H1 (cell line): ENCODE measurements around the gene SBF1. TPM values are rescaled to one million over a fixed set of nuclear protein-coding genes. Genes with fewer than 3 reads are reported as not detected.
A peak's percentile ranks its signal among the peaks of the same experiment; 100 is the strongest.

Source experiments
- CTCF ChIA-PET: fragments of 300-600 bp; sonication (Branson Sonifier 250); formaldehyde crosslinking; loops from one replicate; lab custom pipeline; 2021; ENCODE audit not compliant: partially characterized antibody; lab: Charles Lee
- POLR2A ChIA-PET: fragments of 300-600 bp; sonication (Branson Sonifier 250); formaldehyde crosslinking; loops from one replicate; lab custom pipeline; 2021; ENCODE audit warnings: inconsistent platforms; ENCODE audit not compliant: partially characterized antibody; lab: Charles Lee
- DNase-seq, 2 experiments: peaks; one replicate each; pipeline versions ENCODE4 v3.0.0 to v3.0.0-alpha.2; 2010 to 2022; ENCODE audit warnings: low spot score in 2 of 2, low read depth in 1 of 2, mixed read lengths in 1 of 2
- FAIRE-seq: peaks from 2 replicates; lab custom pipeline; 2011; peaks lifted over from hg19 to GRCh38; lab: Jason Lieb, UNC
- H2AFZ ChIP-seq: 2 replicates; pipeline ENCODE4 v1.8.1; 2012; ENCODE audit warnings: low read length, inconsistent platforms
- H2AK5ac ChIP-seq: 2 replicates; pipeline ENCODE4 v1.6.1; 2013; ENCODE audit warnings: low read depth, low read length
- H2BK120ac ChIP-seq: replicated peaks from 2 replicates; pipeline ENCODE3; 2013; ENCODE audit warnings: low read depth, low read length, inconsistent platforms
- H2BK12ac ChIP-seq: 2 replicates; pipeline ENCODE4 v1.6.1; 2013; ENCODE audit warnings: low read depth, low read length
- H2BK15ac ChIP-seq: 2 replicates; pipeline ENCODE4 v1.6.1; 2013; ENCODE audit warnings: low read length
- H2BK20ac ChIP-seq: 2 replicates; pipeline ENCODE4 v1.6.1; 2013; ENCODE audit warnings: low read length
- H2BK5ac ChIP-seq: 2 replicates; pipeline ENCODE4 v1.6.1; 2013; ENCODE audit warnings: low read depth, low read length
- H3K14ac ChIP-seq: 2 replicates; pipeline ENCODE4 v1.6.1; 2013; ENCODE audit warnings: inconsistent platforms; ENCODE audit not compliant: insufficient read length
- H3K18ac ChIP-seq: 2 replicates; pipeline ENCODE4 v1.6.1; 2013; ENCODE audit warnings: low read length; ENCODE audit errors: extremely low read depth
- H3K23ac ChIP-seq: 2 replicates; pipeline ENCODE4 v1.6.1; 2013; ENCODE audit warnings: inconsistent platforms; ENCODE audit not compliant: insufficient read length
- H3K23me2 ChIP-seq: 2 replicates; pipeline ENCODE4 v1.6.1; 2013; ENCODE audit warnings: low read depth, low read length
- H3K27ac ChIP-seq: 2 replicates; pipeline ENCODE4 v1.6.1; 2011; ENCODE audit warnings: low read depth, low read length, inconsistent platforms
- H3K27me3 ChIP-seq, 4 experiments: replicated peaks in 1 of 4; 1 replicate in 1 of 4; 2 replicates in 3 of 4; pipeline versions ENCODE4 v1.6.1 to v1.8.1; 2011 to 2013; ENCODE audit warnings: low read length in 3 of 4, mild to moderate bottlenecking in 3 of 4, inconsistent platforms in 2 of 4, mixed read lengths in 2 of 4, moderate library complexity in 1 of 4; ENCODE audit not compliant: control insufficient read depth in 3 of 4, insufficient read depth in 3 of 4; ENCODE audit errors: extremely low read depth in 1 of 4
- H3K36me3 ChIP-seq, 4 experiments: 2 replicates each; pipeline versions ENCODE4 v1.6.1 to v1.8.1; 2011 to 2013; ENCODE audit warnings: mild to moderate bottlenecking in 4 of 4, low read length in 3 of 4, moderate library complexity in 2 of 4, control low read depth in 1 of 4, inconsistent platforms in 1 of 4; ENCODE audit not compliant: insufficient read depth in 4 of 4, control insufficient read depth in 2 of 4
- H3K4ac ChIP-seq: replicated peaks from 2 replicates; pipeline ENCODE3; 2013; ENCODE audit warnings: low read length, low read depth, mixed read lengths, inconsistent platforms; ENCODE audit not compliant: insufficient read length
- H3K4me1 ChIP-seq, 4 experiments: replicated peaks in 1 of 4; 1 replicate in 1 of 4; 2 replicates in 3 of 4; pipeline versions ENCODE4 v1.6.1 to v1.8.1; 2011 to 2013; ENCODE audit warnings: low read length in 3 of 4, inconsistent platforms in 2 of 4, mixed read lengths in 1 of 4; ENCODE audit not compliant: insufficient read depth in 4 of 4, control insufficient read depth in 3 of 4
- H3K4me2 ChIP-seq, 2 experiments: 2 replicates each; pipeline versions ENCODE4 v1.6.1 to v1.8.1; 2011 to 2013; ENCODE audit warnings: low read depth in 2 of 2, low read length in 2 of 2, control low read depth in 1 of 2, inconsistent platforms in 1 of 2, mild to moderate bottlenecking in 1 of 2; ENCODE audit not compliant: insufficient read depth in 1 of 2
- H3K4me3 ChIP-seq, 4 experiments: fragments of 200-600, 300-600 bp in 1 of 4; sonication (generic), shearing (Covaris generic), sonication (Bioruptor Twin) in 1 of 4; 2 replicates each; pipeline versions ENCODE4 v1.5.1 to v1.8.1; 2011 to 2016; ENCODE audit warnings: low read length in 4 of 4, low read depth in 3 of 4, control low read depth in 2 of 4, inconsistent platforms in 2 of 4, mild to moderate bottlenecking in 2 of 4, mixed read lengths in 1 of 4, moderate library complexity in 1 of 4; ENCODE audit not compliant: insufficient read depth in 2 of 4; ENCODE audit errors: extremely low read depth in 1 of 4
- H3K56ac ChIP-seq: replicated peaks from 2 replicates; pipeline ENCODE3; 2013; ENCODE audit warnings: low read depth, mild to moderate bottlenecking, mixed read lengths, low read length, inconsistent platforms; ENCODE audit not compliant: insufficient read length
- H3K79me1 ChIP-seq: 2 replicates; pipeline ENCODE4 v1.6.1; 2013; ENCODE audit warnings: low read depth, low read length, control low read depth
- H3K79me2 ChIP-seq, 2 experiments: 2 replicates each; pipeline versions ENCODE4 v1.6.1 to v1.8.1; 2012 to 2013; ENCODE audit warnings: low read length in 2 of 2, mild to moderate bottlenecking in 2 of 2, inconsistent platforms in 1 of 2; ENCODE audit not compliant: insufficient read depth in 2 of 2, control insufficient read depth in 1 of 2
- H3K9ac ChIP-seq, 4 experiments: replicated peaks in 1 of 4; 1 replicate in 1 of 4; 2 replicates in 3 of 4; pipeline versions ENCODE4 v1.6.1 to v1.8.1; 2011 to 2013; ENCODE audit warnings: low read depth in 3 of 4, low read length in 3 of 4, control low read depth in 2 of 4, mild to moderate bottlenecking in 2 of 4, moderate library complexity in 2 of 4, inconsistent platforms in 1 of 4; ENCODE audit errors: extremely low read depth in 1 of 4
- H3K9me3 ChIP-seq, 2 experiments: 2 replicates each; pipeline versions ENCODE4 v1.6.1 to v1.8.1; 2012 to 2013; ENCODE audit warnings: mild to moderate bottlenecking in 2 of 2, moderate library complexity in 2 of 2, control low read depth in 1 of 2, inconsistent platforms in 1 of 2, low read depth in 1 of 2, low read length in 1 of 2, mixed read lengths in 1 of 2; ENCODE audit not compliant: insufficient read depth in 2 of 2
- H4K20me1 ChIP-seq, 2 experiments: replicated peaks in 1 of 2; 2 replicates each; pipeline versions ENCODE3 to v1.8.1; 2011 to 2013; ENCODE audit warnings: inconsistent platforms in 2 of 2, low read length in 2 of 2, mild to moderate bottlenecking in 1 of 2; ENCODE audit not compliant: insufficient read depth in 2 of 2, control insufficient read depth in 1 of 2
- H4K5ac ChIP-seq: 2 replicates; pipeline ENCODE4 v1.6.1; 2013; ENCODE audit warnings: low read length, low read depth, mixed read lengths, inconsistent platforms; ENCODE audit not compliant: insufficient read length
- H4K8ac ChIP-seq: 2 replicates; pipeline ENCODE4 v1.8.0; 2013; ENCODE audit warnings: mild to moderate bottlenecking, moderate library complexity, low read length, inconsistent platforms; ENCODE audit not compliant: insufficient read depth; ENCODE audit errors: extremely low read depth
- H4K91ac ChIP-seq: replicated peaks from 2 replicates; pipeline ENCODE3; 2013; ENCODE audit warnings: low read length, mixed read lengths, inconsistent platforms; ENCODE audit not compliant: insufficient read length
- CTBP2 ChIP-seq: IDR thresholded peaks from 2 replicates; pipeline ENCODE4 v1.7.0; 2011; ENCODE audit warnings: borderline replicate concordance, mild to moderate bottlenecking, moderate library complexity, mixed read lengths, low read length; ENCODE audit not compliant: insufficient read depth, insufficient read length
- GABPA ChIP-seq: IDR thresholded peaks from 2 replicates; pipeline ENCODE4 v1.6.1; 2011; ENCODE audit warnings: mild to moderate bottlenecking, low read length, moderate library complexity, borderline replicate concordance; ENCODE audit not compliant: insufficient read depth
- KDM4A ChIP-seq: IDR thresholded peaks from one replicate; pipeline ENCODE4 v1.7.1; 2012; ENCODE audit warnings: low read depth, mild to moderate bottlenecking, moderate library complexity, low read length, inconsistent platforms; ENCODE audit not compliant: severe bottlenecking
- POLR2A ChIP-seq, 2 experiments: IDR thresholded peaks; 1 replicate in 1 of 2; 2 replicates in 1 of 2; pipeline ENCODE4 v1.6.1; 2011; ENCODE audit warnings: low read depth in 2 of 2, low read length in 2 of 2, mild to moderate bottlenecking in 2 of 2; ENCODE audit errors: control extremely low read depth in 1 of 2
- SP4 ChIP-seq: IDR thresholded peaks from 2 replicates; pipeline ENCODE4 v1.6.1; 2012; ENCODE audit warnings: low read length, inconsistent platforms
- TEAD4 ChIP-seq: IDR thresholded peaks from 2 replicates; pipeline ENCODE4 v1.6.1; 2012; ENCODE audit warnings: low read depth, low read length, inconsistent platforms, mixed read lengths
- USF2 ChIP-seq: IDR thresholded peaks from 2 replicates; pipeline ENCODE4 v1.6.1; 2011; ENCODE audit warnings: low read length, improper control_type of control experiment
- WGBS, 2 experiments: shearing (Covaris generic) in 1 of 2; methylation state at CpG; one replicate each; pipeline versions ENCODE4 v1.1.6 to v1.1.7; 2013 to 2015; ENCODE audit warnings: low lambda C conversion rate in 2 of 2, mixed read lengths in 2 of 2, inconsistent platforms in 1 of 2, low coverage in 1 of 2, missing lambda C conversion rate in 1 of 2; ENCODE audit not compliant: insufficient replicate concordance in 2 of 2, insufficient coverage in 1 of 2, insufficient read length in 1 of 2; ENCODE audit errors: extremely low coverage in 1 of 2, missing lambda C conversion rate in 1 of 2; 5-methylcytosine and 5-hydroxymethylcytosine counted together
- polyA plus RNA-seq, 7 experiments: library from polyadenylated mRNA; depleted of rRNA in 3 of 7; stranded (reverse) in 5 of 7; unstranded in 2 of 7; fragments of >200 nt in 5 of 7; fragments of 200-250 nt in 2 of 7; gene quantifications; 1 replicate in 5 of 7; 2 replicates in 1 of 7; 4 replicates in 1 of 7; pipeline versions ENCODE4 v1.2.1 to v1.2.3, GENCODE V29; 2011 to 2013; ENCODE audit warnings: missing spikeins in 2 of 7, mixed read lengths in 2 of 7
- total RNA-seq: library from RNA; stranded (reverse); fragmentation: NEBNext Ultra II Directional; extraction: Animal tissue kit (Norgen Biotek cat#: 25700); gene quantifications from 2 replicates; pipeline ENCODE4 v1.2.1, GENCODE V29; 2021

Gene SBF1
- total and polyA plus RNA-seq, 2 of the 8 experiments (the other 6 are each of a cell fraction or from before 2014, with no cell fraction given), result 29.1 to 71.5 TPM

GRCh38 chr22:50469377-50470305, 5.2 kb downstream of the SBF1 start:
- H2BK15ac ChIP-seq, result 0 out of 2 replicates have a peak overlapping the region, but pooled peaks have one; percentile 46
- H3K36me3 ChIP-seq, result peaks cover 15 to 28% (median 25%) of the 10 kb centered on the region in 4 experiments
- ChIA-PET POLR2A (interaction anchor here (0.7 to 2.8 kb wide), 9 partner anchors 10 to 162 kb away, joined by 3 to 8 read pairs (median 3); partner anchors contain the start of genes LMF2 and PLXNB2), CTCF (interaction anchor here (1.1 to 9.1 kb wide), 9 partner anchors 10 to 70 kb away, joined by 3 to 60 read pairs (median 4); no protein-coding TSS in a partner anchor)
- peak overlapping the region; percentile 39; the same call in 1 of the 2 replicates for H2BK12ac ChIP-seq
- H2BK120ac ChIP-seq, result no peak overlapping the region
- peak overlapping the region; percentile 18; the same call in 1 of the 2 replicates for H4K8ac ChIP-seq
- no peak overlapping the region for H2AK5ac ChIP-seq
- H3K27me3 ChIP-seq, result no peaks in the 10 kb centered on the region; a peak in 1 of 7 replicates
- H3K56ac ChIP-seq, result no peak overlapping the region
- peaks cover 41 to 64% of the 10 kb centered on the region in 2 experiments for H4K20me1 ChIP-seq
- TF ChIP-seq USF2 (no peak), GABPA (peak; percentile 19; the same call in 1 of the 2 replicates), POLR2A (IDR thresholded peaks at IDR 0.05; ENCODE audit: control extremely low read depth in 1 of 2, low read depth in 2 of 2, low read length in 2 of 2) (no peak), CTBP2 (no peak), SP4 (no peak), KDM4A (no peak), TEAD4 (no peak)
- peaks cover 5% of the 10 kb centered on the region; the same call in 1 of the 2 replicates for H3K23me2 ChIP-seq
- peaks cover 0 to 59% of the 10 kb centered on the region in 2 experiments; a peak in 3 of 4 replicates for H3K79me2 ChIP-seq
- peak overlapping the region in 1 of 2 experiments; percentile 47; a peak in 1 of 4 replicates for H3K4me2 ChIP-seq
- peaks cover 0 to 22% (median 13%) of the 10 kb centered on the region in 4 experiments; a peak in 6 of 7 replicates for H3K4me1 ChIP-seq
- H3K9ac ChIP-seq, result no peak overlapping the region
- no peaks in the 10 kb centered on the region for H3K9me3 ChIP-seq
- H2BK20ac ChIP-seq, result no peak overlapping the region
- H4K91ac ChIP-seq, result peak overlapping the region; percentile 55
- FAIRE-seq (no peak), DNase-seq (peak in 1 of 2 experiments; percentile 57)
- H3K23ac ChIP-seq, result no peak overlapping the region
- no peak overlapping the region for H3K14ac ChIP-seq
- H3K18ac ChIP-seq, result no peak overlapping the region; the same call in none of the 2 replicates
- no peak overlapping the region for H4K5ac ChIP-seq
- H3K27ac ChIP-seq, result no peak overlapping the region; the same call in 1 of the 2 replicates
- WGBS, 2 experiments, result 62% methylated on average over 19 of the region's 25 CpGs; no CpG with 5 or more reads in 1 of the 2 experiments
- H3K4ac ChIP-seq, result peak overlapping the region; percentile 78
- H2BK5ac ChIP-seq, result peak overlapping the region; percentile 71; the same call in 1 of the 2 replicates
- peaks cover 34% of the 10 kb centered on the region for H3K79me1 ChIP-seq
- no peak overlapping the region for H3K4me3 ChIP-seq
- no peak overlapping the region for H2AFZ ChIP-seq
